Measurements from ENCODE around the gene ABHD17A. TPM values are rescaled to one million over a fixed set of nuclear protein-coding genes. Genes with fewer than 3 reads are reported as not detected.
A peak's percentile ranks its signal among the peaks of the same experiment; 100 is the strongest.

ABHD17A gene
- total and polyA plus RNA-seq, 8 donors, result 41.3 to 72.7 (median 56.8) TPM

- Histone ChIP-seq H3K4me3 (peak overlapping the region; percentile 61 to 76), H3K36me3 (peaks cover 0 to 4% of the 10 kb centered on the region in 2 donors), H3K27ac (peak overlapping the region in 1 of 2 donors; percentile 80), H3K27me3 (no peaks in the 10 kb centered on the region), H3K9me3 (no peaks in the 10 kb centered on the region), H3K4me1 (peaks cover 27 to 59% of the 10 kb centered on the region in 2 donors)
- ATAC-seq, result no peak
- intact Hi-C loops (cut with DNase I), result no loop called here
- no peak for TF ChIP-seq CTCF (IDR thresholded peaks at IDR 0.05)
- DNase-seq, result peak in 3 of 4 donors; percentile 50 to 89 (median 57)
Measured at GRCh38 chr19:1862424-1863327, 22.6 kb downstream of the ABHD17A start.

GRCh38 chr19:1862068-1862423 is 23.2 kb downstream of the ABHD17A start:
- Histone ChIP-seq H3K4me3 (peak overlapping the region; percentile 61 to 76), H3K9me3 (no peaks in the 10 kb centered on the region), H3K36me3 (peaks cover 0 to 1% of the 10 kb centered on the region in 2 donors), H3K27ac (peak overlapping the region in 1 of 2 donors; percentile 53), H3K27me3 (no peaks in the 10 kb centered on the region), H3K4me1 (peaks cover 34 to 65% of the 10 kb centered on the region in 2 donors)
- DNase-seq (no peak), ATAC-seq (no peak)
- intact Hi-C loops (cut with DNase I), result no loop called here
- TF ChIP-seq CTCF (IDR thresholded peaks at IDR 0.05), result no peak

GRCh38 chr19:1861599-1862031 is 23.7 kb downstream of the ABHD17A start:
- Histone ChIP-seq H3K4me1 (peaks cover 34 to 70% of the 10 kb centered on the region in 2 donors), H3K27ac (peak overlapping the region in 1 of 2 donors; percentile 53)

GRCh38 chr19:1860821-1861598 is 24.3 kb downstream of the ABHD17A start:
- intact Hi-C loops (cut with DNase I), result no loop called here
- H3K9me3 ChIP-seq, result no peaks in the 10 kb centered on the region
- no peak for TF ChIP-seq CTCF (IDR thresholded peaks at IDR 0.05)
- H3K27me3 ChIP-seq, result no peaks in the 10 kb centered on the region
- peak overlapping the region in 1 of 2 donors; percentile 41 for H3K27ac ChIP-seq
- DNase-seq, result peak in 1 of 4 donors; percentile 44
- H3K4me1 ChIP-seq, result peaks cover 39 to 76% of the 10 kb centered on the region in 2 donors
- no peaks in the 10 kb centered on the region for H3K36me3 ChIP-seq
- H3K4me3 ChIP-seq, result peak overlapping the region in 1 of 2 donors; percentile 76
- ATAC-seq, result no peak

More at GRCh38 chr19:1861599-1862031, 23.7 kb downstream of the ABHD17A start:
- no peak for DNase-seq
- H3K9me3 ChIP-seq, result no peaks in the 10 kb centered on the region
- peak overlapping the region; percentile 61 to 76 for H3K4me3 ChIP-seq
- intact Hi-C loops (cut with DNase I), result no loop called here
- no peak for ATAC-seq
- no peaks in the 10 kb centered on the region for H3K27me3 ChIP-seq
- no peaks in the 10 kb centered on the region for H3K36me3 ChIP-seq
- no peak for TF ChIP-seq CTCF (IDR thresholded peaks at IDR 0.05)
